Measurements from ENCODE around the gene SGK2. TPM values are rescaled to one million over a fixed set of nuclear protein-coding genes. Genes with fewer than 3 reads are reported as not detected.

The SGK2 gene
- total and polyA plus RNA-seq, 9 of the 15 experiments (the other 6 are each of a cell fraction or from before 2014, with no cell fraction given), result 0.07 to 0.31 (median 0.15) TPM; not detected in 2

GRCh38 chr20:43538878-43539700, 19.7 kb upstream of the SGK2 start:
- CTCF ChIA-PET (ENCODE audit: low intra/inter-chr PET ratio), result interaction anchor here (1.7 to 1.8 kb wide), 2 partner anchors 153 to 155 kb away, joined by 5 to 35 read pairs; no protein-coding TSS in a partner anchor
- no peak overlapping the region for H3K4me3 ChIP-seq
- H3K4me2 ChIP-seq (ENCODE audit: insufficient read depth, low read length), result peak overlapping the region; percentile 74
- H2AFZ ChIP-seq (ENCODE audit: low read depth, low read length), result no peak overlapping the region
- WGBS (ENCODE audit: insufficient coverage, low coverage, missing lambda C conversion rate), result 42% methylated on average over 6 of the region's 6 CpGs
- POLR2A ChIA-PET, result interaction anchor here (0.5 to 1.5 kb wide), 14 partner anchors 9 to 189 kb away, joined by 3 to 7 read pairs (median 4); partner anchors contain the start of genes IFT52 and SRSF6
- H3K4me1 ChIP-seq (replicated peaks in 1 of 2; ENCODE audit: control insufficient read depth in 2 of 2, insufficient read depth in 2 of 2, low read length in 2 of 2), result peaks cover 18 to 24% of the 10 kb centered on the region in 2 experiments; a peak in 4 of 5 replicates
- ATAC-seq, result no peak
- FAIRE-seq, result no peak
- intact Hi-C loops (cut with micrococcal nuclease), result loop anchor here (1.0 to 10.0 kb wide), 3 partner anchors 92 to 546 kb away; no protein-coding TSS in a partner anchor
- H3K9ac ChIP-seq (ENCODE audit: insufficient read depth in 1 of 2, low read depth in 2 of 2, low read length in 2 of 2), result peak overlapping the region in 1 of 2 experiments; percentile 56; a peak in 1 of 4 replicates
- no peaks in the 10 kb centered on the region for H4K20me1 ChIP-seq (replicated peaks; ENCODE audit: control insufficient read depth, insufficient read depth, low read length)
- no peaks in the 10 kb centered on the region for H3K27me3 ChIP-seq (ENCODE audit: control insufficient read depth in 2 of 2, insufficient read depth in 2 of 2, low read length in 2 of 2)
- H3K79me2 ChIP-seq (ENCODE audit: control insufficient read depth, insufficient read depth, low read length), result no peaks in the 10 kb centered on the region
- peaks cover 12% of the 10 kb centered on the region; the same call in 2 of the 3 replicates for H3K36me3 ChIP-seq (ENCODE audit: control insufficient read depth, insufficient read depth, low read length)
- BruUV-seq (replicated peaks), result no TSS peak
- H3K27ac ChIP-seq (ENCODE audit: extremely low read depth, low read depth, low read length), result no peak overlapping the region; the same call in 2 of the 3 replicates
- H3K9me1 ChIP-seq (ENCODE audit: control insufficient read depth, insufficient read depth, low read length), result peaks cover 6% of the 10 kb centered on the region
- DNase-seq (ENCODE audit: extremely low read depth in 1 of 4, low spot score in 3 of 4), result no peak
- no peaks in the 10 kb centered on the region for H3K9me3 ChIP-seq (replicated peaks; ENCODE audit: control insufficient read depth, insufficient read depth, low read depth, low read length)
- in situ Hi-C loops (cut with MboI), result no loop called here
- no peak for TF ChIP-seq CHAMP1 (IDR thresholded peaks at IDR 0.05)
- peak; percentile 24; the same call in 1 of the 2 replicates for TF ChIP-seq REST (IDR thresholded peaks at IDR 0.05; ENCODE audit: borderline replicate concordance)
- no peak for TF ChIP-seq REST (CRISPR knock-in tag; IDR thresholded peaks at IDR 0.05; ENCODE audit: low read depth)
- TF ChIP-seq DPF2 (IDR thresholded peaks at IDR 0.05), result 0 out of 2 replicates have a peak, but pooled peaks have one; percentile 2
- no peak for TF ChIP-seq ZNF224 (CRISPR knock-in tag; IDR thresholded peaks at IDR 0.05)
- TF ChIP-seq SMARCA4 (IDR thresholded peaks at IDR 0.05), result 0 out of 2 replicates have a peak, but pooled peaks have one; percentile 1
- 0 out of 4 replicates have a peak, but pooled peaks of 1 of the 2 experiments have one; percentile 19 for TF ChIP-seq ZNF639 (CRISPR knock-in tag; conservative IDR thresholded peaks at IDR 0.05 in 1 of 2, IDR thresholded peaks at IDR 0.05 in 1 of 2)

All from K562 (cell line).